Endothelial cell of umbilical vein (primary cell): ENCODE measurements around the gene OAF. TPM values are rescaled to one million over a fixed set of nuclear protein-coding genes. Genes with fewer than 3 reads are reported as not detected.

Source experiments
- BruUV-seq: library from RNA; stranded (reverse); fragments of 400-500 nt; replicated peaks from 2 replicates; lab custom pipeline; 2021; lab: Mats Ljungman, UMichigan
- CTCF ChIA-PET: fragments of 300-600, 350-600 bp; sonication (Branson Sonifier 250); formaldehyde crosslinking; loops from one replicate; lab custom pipeline; 2021; ENCODE audit warnings: antibody characterized with exemption, inconsistent platforms; lab: Charles Lee
- POLR2A ChIA-PET: fragments of 300-600, 350-600 bp; sonication (Branson Sonifier 250); formaldehyde crosslinking; loops from one replicate; lab custom pipeline; 2021; ENCODE audit warnings: antibody characterized with exemption, inconsistent platforms; lab: Charles Lee
- DNase-seq: peaks from one replicate; pipeline ENCODE4 v3.0.0-alpha.2; 2011; ENCODE audit warnings: low read depth, low spot score
- FAIRE-seq: peaks from 2 replicates; lab custom pipeline; 2011; peaks lifted over from hg19 to GRCh38; lab: Jason Lieb, UNC
- H2AFZ ChIP-seq: 2 replicates; pipeline ENCODE4 v1.6.0; 2012; ENCODE audit warnings: low read depth, low read length, control low read depth, inconsistent platforms
- H3K27ac ChIP-seq: 2 replicates; pipeline ENCODE4 v1.5.1; 2011; ENCODE audit warnings: low read depth, mild to moderate bottlenecking, control low read depth, low read length, moderate library complexity; ENCODE audit not compliant: insufficient read depth
- H3K27me3 ChIP-seq, 2 experiments: 2 replicates each; pipeline versions ENCODE4 v1.6.0 to v1.6.1; 2011; ENCODE audit warnings: low read length in 2 of 2, mixed read lengths in 1 of 2; ENCODE audit not compliant: control insufficient read depth in 2 of 2, insufficient read depth in 2 of 2
- H3K36me3 ChIP-seq, 2 experiments: 2 replicates in 1 of 2; 3 replicates in 1 of 2; pipeline ENCODE4 v1.5.1; 2011; ENCODE audit warnings: low read length in 2 of 2, mild to moderate bottlenecking in 1 of 2, moderate library complexity in 1 of 2; ENCODE audit not compliant: control insufficient read depth in 2 of 2, insufficient read depth in 2 of 2; ENCODE audit errors: extremely low read depth in 1 of 2
- H3K4me1 ChIP-seq: 3 replicates; pipeline ENCODE4 v1.5.1; 2011; ENCODE audit warnings: mild to moderate bottlenecking, low read length; ENCODE audit not compliant: control insufficient read depth, insufficient read depth; ENCODE audit errors: extremely low read depth
- H3K4me2 ChIP-seq: 2 replicates; pipeline ENCODE4 v1.6.1; 2011; ENCODE audit warnings: low read length, control low read depth, mixed read lengths; ENCODE audit not compliant: insufficient read depth
- H3K4me3 ChIP-seq, 3 experiments: fragments of 200-600 bp in 1 of 3; sonication (generic), shearing (Covaris generic) in 1 of 3; replicated peaks in 1 of 3; 2 replicates each; pipeline ENCODE4 v1.5.1; 2011 to 2016; ENCODE audit warnings: control low read depth in 3 of 3, low read length in 3 of 3, mild to moderate bottlenecking in 2 of 3, inconsistent platforms in 1 of 3, low read depth in 1 of 3, moderate library complexity in 1 of 3; ENCODE audit not compliant: insufficient read depth in 1 of 3
- H3K79me2 ChIP-seq: 2 replicates; pipeline ENCODE4 v1.6.0; 2012; ENCODE audit warnings: low read length, inconsistent platforms; ENCODE audit not compliant: control insufficient read depth, insufficient read depth
- H3K9ac ChIP-seq: replicated peaks from 2 replicates; pipeline ENCODE3; 2011; ENCODE audit warnings: low read length, control low read depth; ENCODE audit not compliant: insufficient read depth; ENCODE audit errors: extremely low read depth
- H3K9me1 ChIP-seq: replicated peaks from 3 replicates; pipeline ENCODE4 v1.6.0; 2011; ENCODE audit warnings: mild to moderate bottlenecking, low read length; ENCODE audit not compliant: control insufficient read depth, insufficient read depth; ENCODE audit errors: extremely low read depth
- H3K9me3 ChIP-seq: replicated peaks from 2 replicates; pipeline ENCODE4 v1.5.1; 2012; ENCODE audit warnings: low read length, inconsistent platforms; ENCODE audit not compliant: control insufficient read depth, insufficient read depth
- H4K20me1 ChIP-seq: replicated peaks from 2 replicates; pipeline ENCODE3; 2011; ENCODE audit warnings: mild to moderate bottlenecking, low read length; ENCODE audit not compliant: control insufficient read depth, insufficient read depth; ENCODE audit errors: extremely low read depth
- EZH2 ChIP-seq: IDR thresholded peaks from 2 replicates; pipeline ENCODE4 v1.6.1; 2012; ENCODE audit warnings: borderline replicate concordance, low read depth, mild to moderate bottlenecking, moderate library complexity, low read length, inconsistent platforms; ENCODE audit not compliant: severe bottlenecking
- FOS ChIP-seq: IDR thresholded peaks from 2 replicates; pipeline ENCODE4 v1.6.1; 2011; ENCODE audit warnings: mild to moderate bottlenecking, low read length, moderate library complexity, borderline replicate concordance; ENCODE audit not compliant: insufficient read depth
- JUN ChIP-seq: IDR thresholded peaks from 2 replicates; pipeline ENCODE4 v1.6.1; 2011; ENCODE audit warnings: borderline replicate concordance, low read depth; ENCODE audit not compliant: insufficient read length, insufficient read depth
- MAX ChIP-seq: IDR thresholded peaks from 2 replicates; pipeline ENCODE4 v1.6.1; 2011; ENCODE audit not compliant: insufficient read depth, insufficient read length
- MYC ChIP-seq: IDR thresholded peaks from one replicate; pipeline ENCODE4 v1.6.1; 2011; ENCODE audit warnings: mild to moderate bottlenecking, low read depth, low read length
- POLR2A ChIP-seq: IDR thresholded peaks from 2 replicates; pipeline ENCODE4 v1.6.1; 2012; ENCODE audit warnings: low read depth, mild to moderate bottlenecking, control low read depth, low read length
- POLR2AphosphoS5 ChIP-seq: IDR thresholded peaks from 2 replicates; pipeline ENCODE4 v1.6.1; 2012; ENCODE audit warnings: low read depth, mild to moderate bottlenecking, control low read depth, low read length, moderate library complexity; ENCODE audit not compliant: insufficient read depth
- dilution Hi-C: fragments of 300-500 bp; cut with MboI; formaldehyde crosslinking; loops from one replicate; pipeline ENCODE4 v1.15.0; 2019; ENCODE audit warnings: low sequenced_read_pairs; ENCODE audit not compliant: extremely low pct_ligation_motif_present
- intact Hi-C: fragments of 100-400 bp; cut with micrococcal nuclease; formaldehyde crosslinking; loops from one replicate; pipeline ENCODE4 v1.10.0; 2022
- polyA plus RNA-seq, 4 experiments: library from polyadenylated mRNA; depleted of rRNA in 3 of 4; stranded (reverse) in 3 of 4; unstranded in 1 of 4; fragments of >200 nt; gene quantifications; 2 replicates each; pipeline versions ENCODE4 v1.2.1 to v1.2.3, GENCODE V29; 2011 to 2012; ENCODE audit warnings: missing spikeins in 1 of 4
- total RNA-seq: library from RNA; stranded (reverse); gene quantifications from 2 replicates; pipeline ENCODE4 v1.2.3, GENCODE V29; 2021
- TF ChIP-seq, protein P1 (sequence below), 2 donors: IDR thresholded peaks; 1 replicate in 1 of 2; 2 replicates in 1 of 2; pipeline ENCODE4 v1.5.1; 2011; ENCODE audit warnings: low read length in 2 of 2, mild to moderate bottlenecking in 2 of 2, moderate library complexity in 2 of 2, control low read depth in 1 of 2, inconsistent platforms in 1 of 2, low read depth in 1 of 2; ENCODE audit not compliant: insufficient read depth in 1 of 2; ENCODE audit errors: extremely low read depth in 1 of 2

Gene OAF
- total and polyA plus RNA-seq, 2 donors (not counting 3 experiments of a cell fraction or from before 2014, with no cell fraction given): 32.1 to 33.8 TPM

DNA sequence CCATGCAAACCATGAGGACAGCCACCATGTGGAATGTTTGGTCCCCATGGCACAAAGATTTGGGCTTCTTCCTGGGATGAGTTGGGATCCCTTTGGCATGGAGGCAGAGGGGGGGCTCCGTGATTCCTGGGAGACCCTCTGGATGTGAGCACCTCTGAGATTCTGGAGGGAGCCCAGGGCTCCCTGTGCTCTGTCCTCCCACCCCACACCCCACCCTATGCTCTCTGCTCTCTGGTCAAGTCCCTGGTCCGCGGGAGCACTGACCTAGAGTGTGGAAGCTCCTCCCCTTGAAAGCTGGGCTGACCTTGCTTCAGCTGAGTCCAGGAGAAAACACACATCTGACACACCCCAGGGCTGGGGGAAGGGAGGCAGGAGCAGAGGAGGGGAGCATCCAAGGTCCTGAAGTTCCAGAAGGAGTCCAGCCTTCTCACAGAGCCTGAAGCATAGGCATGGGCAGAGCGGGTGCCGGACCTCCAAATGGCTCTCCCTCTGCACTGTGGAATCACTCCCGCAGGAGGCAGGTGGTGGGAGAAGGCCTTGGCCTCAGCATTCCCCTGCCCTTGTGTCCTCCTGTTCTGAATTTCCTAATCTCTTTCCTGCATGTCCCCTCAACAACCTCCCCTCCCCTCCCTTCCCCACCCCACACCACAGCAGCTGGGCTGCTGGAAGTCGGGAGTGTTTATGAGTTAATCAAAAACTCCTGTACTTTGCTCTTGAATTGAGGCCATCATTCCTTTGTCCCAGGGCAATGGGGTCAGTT lies 25.7 kb upstream of the OAF start:
- Histone ChIP-seq H3K9me1 (no peaks in the 10 kb centered on the region), H3K9ac (no peak overlapping the region), H3K4me2 (no peak overlapping the region), H4K20me1 (no peaks in the 10 kb centered on the region), H3K9me3 (no peaks in the 10 kb centered on the region), H3K79me2 (no peaks in the 10 kb centered on the region), H3K4me3 (no peak overlapping the region), H3K36me3 (no peaks in the 10 kb centered on the region), H3K4me1 (no peaks in the 10 kb centered on the region), H2AFZ (no peak overlapping the region), H3K27me3 (peaks cover 2% of the 10 kb centered on the region in 2 experiments), H3K27ac (no peak overlapping the region)
- ChIA-PET CTCF (interaction anchor here (0.7 to 1.8 kb wide), 3 partner anchors 16 to 586 kb away, joined by 3 to 5 read pairs (median 3); no protein-coding TSS in a partner anchor), POLR2A (no interaction called here)
- TF ChIP-seq MYC: no peak
- no peak for TF ChIP-seq POLR2A
- TF ChIP-seq, protein P1, sequence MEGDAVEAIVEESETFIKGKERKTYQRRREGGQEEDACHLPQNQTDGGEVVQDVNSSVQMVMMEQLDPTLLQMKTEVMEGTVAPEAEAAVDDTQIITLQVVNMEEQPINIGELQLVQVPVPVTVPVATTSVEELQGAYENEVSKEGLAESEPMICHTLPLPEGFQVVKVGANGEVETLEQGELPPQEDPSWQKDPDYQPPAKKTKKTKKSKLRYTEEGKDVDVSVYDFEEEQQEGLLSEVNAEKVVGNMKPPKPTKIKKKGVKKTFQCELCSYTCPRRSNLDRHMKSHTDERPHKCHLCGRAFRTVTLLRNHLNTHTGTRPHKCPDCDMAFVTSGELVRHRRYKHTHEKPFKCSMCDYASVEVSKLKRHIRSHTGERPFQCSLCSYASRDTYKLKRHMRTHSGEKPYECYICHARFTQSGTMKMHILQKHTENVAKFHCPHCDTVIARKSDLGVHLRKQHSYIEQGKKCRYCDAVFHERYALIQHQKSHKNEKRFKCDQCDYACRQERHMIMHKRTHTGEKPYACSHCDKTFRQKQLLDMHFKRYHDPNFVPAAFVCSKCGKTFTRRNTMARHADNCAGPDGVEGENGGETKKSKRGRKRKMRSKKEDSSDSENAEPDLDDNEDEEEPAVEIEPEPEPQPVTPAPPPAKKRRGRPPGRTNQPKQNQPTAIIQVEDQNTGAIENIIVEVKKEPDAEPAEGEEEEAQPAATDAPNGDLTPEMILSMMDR (IDR thresholded peaks at IDR 0.05; ENCODE audit: extremely low read depth in 1 of 2, insufficient read depth in 1 of 2, low read depth in 1 of 2, low read length in 2 of 2): no peak
- no peak for TF ChIP-seq EZH2
- TF ChIP-seq JUN: no peak
- TF ChIP-seq MAX: no peak
- TF ChIP-seq FOS: no peak
- no peak for TF ChIP-seq POLR2AphosphoS5
- FAIRE-seq (no peak), DNase-seq (no peak)
- intact Hi-C loops: no loop called here
- dilution Hi-C loops: no loop called here
- no TSS peak for BruUV-seq
